Fibroblast of lung (primary cell): ENCODE data around the gene SHLD2.
"Not testable (repeated sequence)": the region's sequence is repeated elsewhere in the genome, so short reads cannot be mapped to it uniquely, and the experiment has no call there.

Experiments used
- EZH2 ChIP-seq: IDR thresholded peaks from 2 replicates; pipeline ENCODE4 v1.5.1; 2012; ENCODE audit warnings: low read length, control low read depth, mild to moderate bottlenecking; ENCODE audit errors: missing control alignments
- TF ChIP-seq, protein P1 (sequence below), 2 donors: IDR thresholded peaks in 1 of 2; conservative IDR thresholded peaks in 1 of 2; 1 replicate in 1 of 2; 2 replicates in 1 of 2; pipeline ENCODE4 v1.5.1; 2011 to 2012; ENCODE audit warnings: low read length in 2 of 2, control low read depth in 1 of 2, inconsistent platforms in 1 of 2, low read depth in 1 of 2, mild to moderate bottlenecking in 1 of 2

- TF ChIP-seq, protein P1, sequence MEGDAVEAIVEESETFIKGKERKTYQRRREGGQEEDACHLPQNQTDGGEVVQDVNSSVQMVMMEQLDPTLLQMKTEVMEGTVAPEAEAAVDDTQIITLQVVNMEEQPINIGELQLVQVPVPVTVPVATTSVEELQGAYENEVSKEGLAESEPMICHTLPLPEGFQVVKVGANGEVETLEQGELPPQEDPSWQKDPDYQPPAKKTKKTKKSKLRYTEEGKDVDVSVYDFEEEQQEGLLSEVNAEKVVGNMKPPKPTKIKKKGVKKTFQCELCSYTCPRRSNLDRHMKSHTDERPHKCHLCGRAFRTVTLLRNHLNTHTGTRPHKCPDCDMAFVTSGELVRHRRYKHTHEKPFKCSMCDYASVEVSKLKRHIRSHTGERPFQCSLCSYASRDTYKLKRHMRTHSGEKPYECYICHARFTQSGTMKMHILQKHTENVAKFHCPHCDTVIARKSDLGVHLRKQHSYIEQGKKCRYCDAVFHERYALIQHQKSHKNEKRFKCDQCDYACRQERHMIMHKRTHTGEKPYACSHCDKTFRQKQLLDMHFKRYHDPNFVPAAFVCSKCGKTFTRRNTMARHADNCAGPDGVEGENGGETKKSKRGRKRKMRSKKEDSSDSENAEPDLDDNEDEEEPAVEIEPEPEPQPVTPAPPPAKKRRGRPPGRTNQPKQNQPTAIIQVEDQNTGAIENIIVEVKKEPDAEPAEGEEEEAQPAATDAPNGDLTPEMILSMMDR (conservative IDR thresholded peaks at IDR 0.05 in 1 of 2, IDR thresholded peaks at IDR 0.05 in 1 of 2; ENCODE audit: low read depth in 1 of 2, low read length in 2 of 2), result not testable (repeated sequence)
- not testable (repeated sequence) for TF ChIP-seq EZH2
These were observed 32.7 kb downstream of the SHLD2 start for GRCh38 chr10:87127607-87128156.
